HUDEP-2 (cell line): ENCODE results near the gene CKS1B.

Source experiments
- DNase-seq, 76 experiments: peaks; one replicate each; lab custom pipeline; 2025; ENCODE audit not compliant: unreplicated experiment in 76 of 76; lab: John Stamatoyannopoulos, UW

CKS1B gene

DNA sequence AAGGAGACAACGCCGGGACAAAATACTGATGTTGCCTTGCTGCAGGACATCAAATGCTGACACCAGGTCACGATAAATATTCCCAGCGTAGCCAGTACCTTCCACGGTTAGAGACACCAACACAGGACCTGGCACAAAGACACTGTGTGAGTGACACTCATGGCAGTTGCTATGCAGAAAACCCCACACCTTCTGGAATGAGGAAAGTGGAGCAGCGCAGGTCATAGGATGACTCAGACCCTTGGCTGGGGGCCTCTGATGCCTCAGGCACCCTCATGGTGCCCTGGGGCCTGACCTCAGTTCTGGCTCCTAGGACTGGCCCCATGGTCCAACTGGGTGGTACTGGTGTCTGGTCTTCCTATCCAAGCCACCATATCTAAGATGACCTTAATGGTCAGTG lies 52.1 kb downstream of the CKS1B start:
- DNase-seq = peak in 1 of 76 experiments; percentile 4
